ENCODE results near the gene CATSPERD.

DNA sequence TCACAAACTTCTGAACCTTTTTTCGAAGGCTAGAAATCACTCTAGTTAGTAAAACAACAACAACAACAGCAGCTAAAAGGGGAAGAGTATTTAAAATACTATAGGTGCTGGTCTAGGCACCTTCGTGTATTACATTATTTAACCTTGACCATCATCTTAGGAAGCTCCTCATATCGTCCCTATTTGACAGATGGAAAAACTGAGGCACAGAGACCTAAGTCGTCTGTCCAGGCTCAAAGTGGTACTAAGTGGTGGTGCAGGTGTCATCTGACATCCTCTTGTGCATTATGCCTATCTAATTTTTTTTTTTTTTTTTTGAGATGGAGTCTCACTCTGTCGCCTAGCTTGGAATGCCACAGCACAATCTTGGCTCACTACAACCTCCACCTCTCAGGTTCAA, 29.1 kb downstream of the CATSPERD start:
- TF ChIP-seq ZNF416 (CRISPR knock-in tag; IDR thresholded peaks at IDR 0.05) (no peak), NFYB (CRISPR knock-in tag; conservative IDR thresholded peaks at IDR 0.05; ENCODE audit: low read depth) (no peak), TEAD4 (CRISPR knock-in tag; IDR thresholded peaks at IDR 0.05) (no peak), NR2C2 (CRISPR knock-in tag; IDR thresholded peaks at IDR 0.05) (no peak), PRRX2 (CRISPR knock-in tag; IDR thresholded peaks at IDR 0.05) (no peak), CBFB (CRISPR knock-in tag; IDR thresholded peaks at IDR 0.05; ENCODE audit: low read depth) (no peak)
- TF ChIP-seq, protein P1, sequence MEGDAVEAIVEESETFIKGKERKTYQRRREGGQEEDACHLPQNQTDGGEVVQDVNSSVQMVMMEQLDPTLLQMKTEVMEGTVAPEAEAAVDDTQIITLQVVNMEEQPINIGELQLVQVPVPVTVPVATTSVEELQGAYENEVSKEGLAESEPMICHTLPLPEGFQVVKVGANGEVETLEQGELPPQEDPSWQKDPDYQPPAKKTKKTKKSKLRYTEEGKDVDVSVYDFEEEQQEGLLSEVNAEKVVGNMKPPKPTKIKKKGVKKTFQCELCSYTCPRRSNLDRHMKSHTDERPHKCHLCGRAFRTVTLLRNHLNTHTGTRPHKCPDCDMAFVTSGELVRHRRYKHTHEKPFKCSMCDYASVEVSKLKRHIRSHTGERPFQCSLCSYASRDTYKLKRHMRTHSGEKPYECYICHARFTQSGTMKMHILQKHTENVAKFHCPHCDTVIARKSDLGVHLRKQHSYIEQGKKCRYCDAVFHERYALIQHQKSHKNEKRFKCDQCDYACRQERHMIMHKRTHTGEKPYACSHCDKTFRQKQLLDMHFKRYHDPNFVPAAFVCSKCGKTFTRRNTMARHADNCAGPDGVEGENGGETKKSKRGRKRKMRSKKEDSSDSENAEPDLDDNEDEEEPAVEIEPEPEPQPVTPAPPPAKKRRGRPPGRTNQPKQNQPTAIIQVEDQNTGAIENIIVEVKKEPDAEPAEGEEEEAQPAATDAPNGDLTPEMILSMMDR (IDR thresholded peaks at IDR 0.05): no peak
- TF ChIP-seq, protein P2, sequence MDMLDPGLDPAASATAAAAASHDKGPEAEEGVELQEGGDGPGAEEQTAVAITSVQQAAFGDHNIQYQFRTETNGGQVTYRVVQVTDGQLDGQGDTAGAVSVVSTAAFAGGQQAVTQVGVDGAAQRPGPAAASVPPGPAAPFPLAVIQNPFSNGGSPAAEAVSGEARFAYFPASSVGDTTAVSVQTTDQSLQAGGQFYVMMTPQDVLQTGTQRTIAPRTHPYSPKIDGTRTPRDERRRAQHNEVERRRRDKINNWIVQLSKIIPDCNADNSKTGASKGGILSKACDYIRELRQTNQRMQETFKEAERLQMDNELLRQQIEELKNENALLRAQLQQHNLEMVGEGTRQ (CRISPR knock-in tag; IDR thresholded peaks at IDR 0.05): no peak
- TF ChIP-seq, protein P3, sequence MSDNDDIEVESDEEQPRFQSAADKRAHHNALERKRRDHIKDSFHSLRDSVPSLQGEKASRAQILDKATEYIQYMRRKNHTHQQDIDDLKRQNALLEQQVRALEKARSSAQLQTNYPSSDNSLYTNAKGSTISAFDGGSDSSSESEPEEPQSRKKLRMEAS (CRISPR knock-in tag; IDR thresholded peaks at IDR 0.05): no peak
- TF ChIP-seq, protein P4, sequence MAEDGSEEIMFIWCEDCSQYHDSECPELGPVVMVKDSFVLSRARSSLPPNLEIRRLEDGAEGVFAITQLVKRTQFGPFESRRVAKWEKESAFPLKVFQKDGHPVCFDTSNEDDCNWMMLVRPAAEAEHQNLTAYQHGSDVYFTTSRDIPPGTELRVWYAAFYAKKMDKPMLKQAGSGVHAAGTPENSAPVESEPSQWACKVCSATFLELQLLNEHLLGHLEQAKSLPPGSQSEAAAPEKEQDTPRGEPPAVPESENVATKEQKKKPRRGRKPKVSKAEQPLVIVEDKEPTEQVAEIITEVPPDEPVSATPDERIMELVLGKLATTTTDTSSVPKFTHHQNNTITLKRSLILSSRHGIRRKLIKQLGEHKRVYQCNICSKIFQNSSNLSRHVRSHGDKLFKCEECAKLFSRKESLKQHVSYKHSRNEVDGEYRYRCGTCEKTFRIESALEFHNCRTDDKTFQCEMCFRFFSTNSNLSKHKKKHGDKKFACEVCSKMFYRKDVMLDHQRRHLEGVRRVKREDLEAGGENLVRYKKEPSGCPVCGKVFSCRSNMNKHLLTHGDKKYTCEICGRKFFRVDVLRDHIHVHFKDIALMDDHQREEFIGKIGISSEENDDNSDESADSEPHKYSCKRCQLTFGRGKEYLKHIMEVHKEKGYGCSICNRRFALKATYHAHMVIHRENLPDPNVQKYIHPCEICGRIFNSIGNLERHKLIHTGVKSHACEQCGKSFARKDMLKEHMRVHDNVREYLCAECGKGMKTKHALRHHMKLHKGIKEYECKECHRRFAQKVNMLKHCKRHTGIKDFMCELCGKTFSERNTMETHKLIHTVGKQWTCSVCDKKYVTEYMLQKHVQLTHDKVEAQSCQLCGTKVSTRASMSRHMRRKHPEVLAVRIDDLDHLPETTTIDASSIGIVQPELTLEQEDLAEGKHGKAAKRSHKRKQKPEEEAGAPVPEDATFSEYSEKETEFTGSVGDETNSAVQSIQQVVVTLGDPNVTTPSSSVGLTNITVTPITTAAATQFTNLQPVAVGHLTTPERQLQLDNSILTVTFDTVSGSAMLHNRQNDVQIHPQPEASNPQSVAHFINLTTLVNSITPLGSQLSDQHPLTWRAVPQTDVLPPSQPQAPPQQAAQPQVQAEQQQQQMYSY (CRISPR knock-in tag; IDR thresholded peaks at IDR 0.05): no peak
